22Rv1 (cell line): ENCODE data around the gene FARS2.
"Not testable (repeated sequence)": the region's sequence is repeated elsewhere in the genome, so short reads cannot be mapped to it uniquely, and the experiment has no call there.

Experiments used
- H3K27ac ChIP-seq: fragments of 450-650 bp; 2 replicates; pipeline ENCODE4 v1.5.1; 2017
- ZFX ChIP-seq: fragments of 450-650 bp; IDR thresholded peaks from 2 replicates; pipeline ENCODE4 v1.6.1; 2017; ENCODE audit warnings: antibody characterized with exemption, borderline replicate concordance
- TF ChIP-seq, protein P1 (sequence below): fragments of 450-650 bp; IDR thresholded peaks from 2 replicates; pipeline ENCODE4 v1.5.1; 2017; ENCODE audit warnings: mild to moderate bottlenecking

Gene FARS2

DNA sequence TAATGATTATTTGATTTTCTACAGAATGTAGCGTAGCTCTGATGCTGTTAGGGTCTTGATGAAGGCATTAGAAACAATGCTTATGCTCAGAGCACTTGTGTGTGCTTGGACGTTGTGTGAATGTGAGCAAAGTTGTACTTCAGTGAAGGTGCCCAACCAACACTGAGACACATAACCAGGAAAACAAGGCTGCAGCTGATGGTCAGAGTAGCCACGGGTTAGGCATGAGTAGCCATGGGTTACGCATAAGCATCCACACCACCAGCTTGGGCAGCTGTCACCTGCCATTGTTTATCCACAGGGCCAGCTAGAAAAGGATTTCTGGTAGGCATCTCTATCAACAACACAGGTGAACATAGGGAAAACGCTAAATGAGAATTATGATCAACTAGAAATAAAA lies 418.8 kb downstream of the FARS2 start:
- no peak overlapping the region for H3K27ac ChIP-seq
- TF ChIP-seq, protein P1, sequence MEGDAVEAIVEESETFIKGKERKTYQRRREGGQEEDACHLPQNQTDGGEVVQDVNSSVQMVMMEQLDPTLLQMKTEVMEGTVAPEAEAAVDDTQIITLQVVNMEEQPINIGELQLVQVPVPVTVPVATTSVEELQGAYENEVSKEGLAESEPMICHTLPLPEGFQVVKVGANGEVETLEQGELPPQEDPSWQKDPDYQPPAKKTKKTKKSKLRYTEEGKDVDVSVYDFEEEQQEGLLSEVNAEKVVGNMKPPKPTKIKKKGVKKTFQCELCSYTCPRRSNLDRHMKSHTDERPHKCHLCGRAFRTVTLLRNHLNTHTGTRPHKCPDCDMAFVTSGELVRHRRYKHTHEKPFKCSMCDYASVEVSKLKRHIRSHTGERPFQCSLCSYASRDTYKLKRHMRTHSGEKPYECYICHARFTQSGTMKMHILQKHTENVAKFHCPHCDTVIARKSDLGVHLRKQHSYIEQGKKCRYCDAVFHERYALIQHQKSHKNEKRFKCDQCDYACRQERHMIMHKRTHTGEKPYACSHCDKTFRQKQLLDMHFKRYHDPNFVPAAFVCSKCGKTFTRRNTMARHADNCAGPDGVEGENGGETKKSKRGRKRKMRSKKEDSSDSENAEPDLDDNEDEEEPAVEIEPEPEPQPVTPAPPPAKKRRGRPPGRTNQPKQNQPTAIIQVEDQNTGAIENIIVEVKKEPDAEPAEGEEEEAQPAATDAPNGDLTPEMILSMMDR, result no peak
- TF ChIP-seq ZFX, result no peak

DNA sequence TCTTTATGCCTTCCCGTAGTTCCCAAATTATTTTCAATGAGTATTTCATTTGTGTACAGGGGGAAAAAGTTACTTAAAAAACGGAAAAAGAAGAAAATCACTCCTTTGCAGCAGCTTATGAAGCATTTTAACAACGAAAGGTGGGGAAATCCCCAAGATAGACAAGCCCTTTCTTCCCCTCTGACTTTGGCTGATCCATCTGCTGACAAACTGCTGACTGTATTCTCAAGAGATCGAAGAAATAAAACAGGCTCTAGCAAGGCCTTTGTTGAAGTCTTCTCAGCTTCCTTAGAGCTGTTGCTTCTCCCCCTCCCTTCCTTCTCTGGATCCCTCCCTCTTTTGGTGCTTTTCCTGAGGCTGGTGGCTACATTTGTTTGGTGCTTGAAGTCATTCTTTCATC lies 420.2 kb downstream of the FARS2 start:
- TF ChIP-seq, protein P1, result no peak
- no peak for TF ChIP-seq ZFX
- H3K27ac ChIP-seq, result no peak overlapping the region

GRCh38 chr6:5682530-5682929 lies 421.2 kb downstream of the FARS2 start:
- TF ChIP-seq, protein P1, result no peak
- no peak for TF ChIP-seq ZFX
- no peak overlapping the region for H3K27ac ChIP-seq

GRCh38 chr6:5683747-5684146 lies 422.4 kb downstream of the FARS2 start:
- not testable (repeated sequence) for H3K27ac ChIP-seq

- no peak for TF ChIP-seq ZFX
- TF ChIP-seq, protein P1, result no peak
- H3K27ac ChIP-seq, result no peak overlapping the region
These were observed 423.2 kb downstream of the FARS2 start for GRCh38 chr6:5684320-5685053.

DNA sequence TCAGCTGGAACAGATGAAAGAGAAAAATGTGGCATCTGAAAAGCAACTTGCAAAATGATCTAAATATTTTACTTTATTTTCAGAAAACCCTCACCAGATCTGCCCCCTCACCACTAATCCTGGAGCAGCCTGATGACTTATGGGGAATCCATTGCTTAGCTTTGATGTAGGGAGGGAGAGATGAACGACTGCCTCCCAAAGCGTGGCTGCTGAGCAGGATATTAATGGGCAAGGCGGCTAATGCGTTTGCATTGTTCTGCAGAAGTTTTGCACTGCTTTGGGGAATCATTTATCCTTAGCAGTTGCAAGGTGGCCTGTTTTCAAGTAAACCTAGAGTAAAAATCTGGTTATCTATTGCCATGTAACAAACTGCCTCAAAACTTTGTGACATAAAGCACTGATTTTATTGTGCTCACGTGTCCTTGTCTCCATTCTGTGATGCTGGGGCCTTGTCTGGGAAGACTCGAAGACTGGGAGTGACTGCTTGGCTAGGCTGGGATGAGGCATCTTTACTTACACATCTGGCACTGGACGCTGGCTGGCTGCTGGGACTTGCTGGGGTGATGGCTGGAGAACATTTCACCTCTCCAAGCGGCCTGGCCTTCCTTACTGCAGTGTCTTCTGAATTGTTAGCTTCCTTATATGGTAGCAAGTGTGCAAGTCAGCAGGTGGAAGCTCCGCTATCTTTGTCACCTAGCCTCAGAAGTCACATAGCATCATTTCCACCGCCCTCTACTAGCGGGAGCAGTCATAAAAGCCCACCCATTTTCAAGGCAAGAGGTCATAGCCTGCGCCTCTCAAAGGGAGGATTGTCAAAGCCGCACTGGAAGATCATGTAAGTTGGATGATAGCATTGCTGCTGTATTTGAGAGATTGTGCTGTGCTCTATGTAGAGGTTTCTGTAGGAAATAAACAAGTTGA lies 432.2 kb downstream of the FARS2 start:
- TF ChIP-seq, protein P1, result no peak
- no peak for TF ChIP-seq ZFX
- H3K27ac ChIP-seq, result no peak overlapping the region

GRCh38 chr6:5695260-5696245 lies 434.2 kb downstream of the FARS2 start:
- no peak for TF ChIP-seq ZFX
- TF ChIP-seq, protein P1, result no peak
- H3K27ac ChIP-seq, result no peak overlapping the region
